Lower leg skin (tissue), 4 donors: ENCODE data around the gene SMG9. TPM values are rescaled to one million over a fixed set of nuclear protein-coding genes. Genes with fewer than 3 reads are reported as not detected.

Experiments used
- DNase-seq, 2 donors: peaks; one replicate each; pipeline ENCODE4 v3.0.0-alpha.2; 2019; ENCODE audit warnings: low spot score in 2 of 2
- H3K4me3 ChIP-seq: fragments of 200-600 bp; sonication (generic); 2 replicates; pipeline ENCODE4 v1.5.1; 2017; ENCODE audit warnings: mild to moderate bottlenecking, low read depth; ENCODE audit not compliant: poor library complexity, severe bottlenecking
- CTCF ChIP-seq, 3 donors: fragments of 450-650 bp; IDR thresholded peaks; one replicate each; pipeline ENCODE4 v1.5.1; 2016; ENCODE audit warnings: antibody characterized with exemption in 3 of 3, mild to moderate bottlenecking in 3 of 3, moderate library complexity in 2 of 3
- POLR2A ChIP-seq, 2 donors: fragments of 450-650 bp; IDR thresholded peaks; one replicate each; pipeline ENCODE4 v1.6.1; 2016 to 2017; ENCODE audit warnings: antibody characterized with exemption in 2 of 2, mild to moderate bottlenecking in 1 of 2, moderate library complexity in 1 of 2
- WGBS, 2 donors: methylation state at CpG; one replicate each; pipeline ENCODE4 v1.1.5; 2018; 5-methylcytosine and 5-hydroxymethylcytosine counted together
- intact Hi-C: fragments of 100-400 bp; cut with DNase I; formaldehyde crosslinking; loops from one replicate; pipeline ENCODE4 v1.15.0; 2023; ENCODE audit warnings: low total_unique reads
- total RNA-seq, 4 donors: library from RNA; depleted of rRNA; stranded (reverse); fragments of >200 nt; gene quantifications; one replicate each; pipeline ENCODE4 v1.1.0, GENCODE V29; 2016

SMG9 gene
- total RNA-seq, 4 donors from 2014 or later, result 18.0 to 27.6 (median 23.5) TPM

- TF ChIP-seq CTCF (IDR thresholded peaks at IDR 0.05), result no peak
- no peak for TF ChIP-seq POLR2A (IDR thresholded peaks at IDR 0.05)
- 89 to 92% methylated on average over 48 to 53 of the region's 60 CpGs for WGBS, 2 donors
- intact Hi-C loops, result no loop called here
- H3K4me3 ChIP-seq, result no peak overlapping the region
- DNase-seq, result no peak
Observed at GRCh38 chr19:43718627-43719377, 36.0 kb downstream of the SMG9 start.

GRCh38 chr19:43715776-43716175 lies 39.0 kb downstream of the SMG9 start, which contains the start of gene IRGC:
TSS of gene IRGC (plus strand) at chr19:43716076. CDS start at chr19:43718559, 2,483 bp downstream.
- intact Hi-C loops, result no loop called here
- H3K4me3 ChIP-seq, result no peak within 1 kb of the TSS
- DNase-seq, result no peak
- 62 to 92% methylated on average over 2 to 4 of the region's 4 CpGs for WGBS, 2 donors
- TF ChIP-seq CTCF (IDR thresholded peaks at IDR 0.05) (no peak), POLR2A (IDR thresholded peaks at IDR 0.05) (no peak)

- intact Hi-C loops, result no loop called here
- no peak for TF ChIP-seq CTCF (IDR thresholded peaks at IDR 0.05)
- no peak for TF ChIP-seq POLR2A (IDR thresholded peaks at IDR 0.05)
- WGBS, 2 donors, result 81 to 84% methylated on average over 3 of the region's 3 CpGs
- DNase-seq, result no peak
- H3K4me3 ChIP-seq, result no peak overlapping the region
Observed at GRCh38 chr19:43713208-43713607, 41.6 kb downstream of the SMG9 start.

- H3K4me3 ChIP-seq, result no peak overlapping the region
- no peak for DNase-seq
- TF ChIP-seq POLR2A (IDR thresholded peaks at IDR 0.05) (no peak), CTCF (IDR thresholded peaks at IDR 0.05) (no peak)
- 49 to 59% methylated on average over 12 of the region's 12 CpGs for WGBS, 2 donors
- intact Hi-C loops, result no loop called here
Observed at GRCh38 chr19:43711751-43712355, 42.9 kb downstream of the SMG9 start.

GRCh38 chr19:43708716-43709115 lies 46.0 kb downstream of the SMG9 start:
- TF ChIP-seq CTCF (IDR thresholded peaks at IDR 0.05) (no peak), POLR2A (IDR thresholded peaks at IDR 0.05) (no peak)
- no peak for DNase-seq
- H3K4me3 ChIP-seq, result no peak overlapping the region
- intact Hi-C loops, result no loop called here
- 68 to 92% methylated on average over 2 of the region's 2 CpGs for WGBS, 2 donors
